Prostate gland (tissue), 2 donors: Measurements from ENCODE around the gene TMEM186.

Experiments
- CTCF ChIP-seq, 4 experiments: fragments of 200-600 bp in 2 of 4; fragments of 450-650 bp in 2 of 4; sonication (generic) in 2 of 4; IDR thresholded peaks; 1 replicate in 3 of 4; 2 replicates in 1 of 4; pipeline ENCODE4 v1.5.1; 2016 to 2019; ENCODE audit warnings: antibody characterized with exemption in 4 of 4, mild to moderate bottlenecking in 2 of 4, moderate library complexity in 2 of 4
- POLR2A ChIP-seq: fragments of 450-650 bp; IDR thresholded peaks from one replicate; pipeline ENCODE4 v1.6.1; 2016; ENCODE audit warnings: antibody characterized with exemption, mild to moderate bottlenecking
- POLR2AphosphoS5 ChIP-seq: sonication (generic); formaldehyde crosslinking; IDR thresholded peaks from one replicate; pipeline ENCODE4 v1.6.1; 2017; ENCODE audit warnings: antibody characterized with exemption

DNA sequence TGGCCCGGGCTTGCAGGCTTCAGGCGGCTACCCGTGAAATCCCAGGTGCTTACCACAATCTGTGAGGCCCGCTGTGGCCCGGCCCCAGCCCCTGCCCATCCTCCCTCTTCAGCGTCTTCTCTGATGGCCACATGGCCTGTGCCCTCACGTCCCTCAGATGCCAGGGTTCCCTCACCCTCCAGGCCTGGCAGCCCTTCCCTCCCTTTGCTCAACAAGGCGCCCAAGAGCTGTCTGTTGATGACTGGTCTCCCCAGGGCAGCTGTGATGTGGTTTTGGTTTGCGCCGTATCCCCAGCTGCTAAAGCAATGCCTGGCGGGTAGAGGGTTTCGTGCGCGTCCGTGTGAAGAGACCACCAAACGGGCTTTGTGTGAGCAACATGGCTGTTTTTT is 35.3 kb upstream of the TMEM186 start:
- TF ChIP-seq CTCF (IDR thresholded peaks at IDR 0.05) (no peak), POLR2A (no peak), POLR2AphosphoS5 (no peak)
